Natural killer cell (primary cell): ENCODE results near the gene CDC20. TPM values are rescaled to one million over a fixed set of nuclear protein-coding genes. Genes with fewer than 3 reads are reported as not detected.

Source experiments
- ATAC-seq, 3 donors: fragments of 150-1000 bp in 2 of 3; fragments of 200-7000 bp in 1 of 3; cut with Tn5 transposase; 1 replicate in 1 of 3; 2 replicates in 2 of 3; pipeline ENCODE4 v1.10.0; 2021; ENCODE audit warnings: mild to moderate bottlenecking in 2 of 3, moderate library complexity in 2 of 3
- DNase-seq, 2 donors: peaks; one replicate each; pipeline versions ENCODE4 v3.0.0 to v3.0.0-alpha.2; 2013 to 2021; ENCODE audit warnings: mixed read lengths in 1 of 2
- H3K27ac ChIP-seq: one replicate; pipeline ENCODE4 v1.5.1; 2013; ENCODE audit warnings: mild to moderate bottlenecking, low read length
- H3K27me3 ChIP-seq: one replicate; pipeline ENCODE4 v1.6.1; 2013; ENCODE audit warnings: low read length; ENCODE audit not compliant: control insufficient read depth, insufficient read depth
- H3K36me3 ChIP-seq: one replicate; pipeline ENCODE4 v1.6.1; 2013; ENCODE audit warnings: low read length; ENCODE audit not compliant: control insufficient read depth, insufficient read depth
- H3K4me1 ChIP-seq: one replicate; pipeline ENCODE4 v1.6.1; 2013; ENCODE audit warnings: low read length; ENCODE audit not compliant: control insufficient read depth, insufficient read depth
- H3K4me3 ChIP-seq: one replicate; pipeline ENCODE4 v1.5.1; 2013; ENCODE audit warnings: low read length
- H3K9me3 ChIP-seq: one replicate; pipeline ENCODE4 v1.6.1; 2013; ENCODE audit warnings: low read length; ENCODE audit not compliant: control insufficient read depth, insufficient read depth
- H3K27ac Mint-ChIP-seq, 2 donors: one replicate each; pipeline ENCODE4 v1.8.0; 2022; ENCODE audit warnings: mild to moderate bottlenecking in 2 of 2, mixed read lengths in 2 of 2, moderate library complexity in 1 of 2
- H3K27me3 Mint-ChIP-seq, 2 donors: one replicate each; pipeline ENCODE4 v1.8.0; 2022; ENCODE audit warnings: low read depth in 2 of 2, mixed read lengths in 2 of 2
- H3K36me3 Mint-ChIP-seq: one replicate; pipeline ENCODE4 v1.8.0; 2022; ENCODE audit warnings: mixed read lengths
- H3K4me1 Mint-ChIP-seq, 2 donors: one replicate each; pipeline ENCODE4 v1.8.0; 2022; ENCODE audit warnings: mixed read lengths in 2 of 2
- H3K4me3 Mint-ChIP-seq: one replicate; pipeline ENCODE4 v1.8.0; 2022; ENCODE audit warnings: mild to moderate bottlenecking, moderate library complexity, mixed read lengths
- H3K9me3 Mint-ChIP-seq, 2 donors: one replicate each; pipeline ENCODE4 v1.8.0; 2022; ENCODE audit warnings: mixed read lengths in 2 of 2
- CTCF ChIP-seq: fragments of 200-600 bp; IDR thresholded peaks from one replicate; pipeline ENCODE4 v1.8.0; 2022; ENCODE audit warnings: antibody characterized with exemption
- WGBS: methylation state at CpG from one replicate; pipeline ENCODE4 v1.1.7; 2013; ENCODE audit warnings: missing lambda C conversion rate; ENCODE audit not compliant: insufficient coverage; 5-methylcytosine and 5-hydroxymethylcytosine counted together
- intact Hi-C: fragments of 100-400 bp; cut with micrococcal nuclease; formaldehyde crosslinking; loops from one replicate; pipeline ENCODE4 v1.14.2; 2022
- total RNA-seq, 4 donors: library from RNA; stranded (reverse); fragments of 120-200 nt in 1 of 4; gene quantifications; one replicate each; pipeline versions ENCODE4 v1.2.3 to v1.2.4, GENCODE V29; 2013 to 2022

The CDC20 gene
- total RNA-seq, 3 donors from 2014 or later (not counting 1 experiment from before 2014, with no cell fraction given), result 0.50 to 2.4 (median 0.96) TPM

GRCh38 chr1:43348809-43349593 lies 9.8 kb upstream of the CDC20 start:
- 67% methylated on average over 72 of the region's 72 CpGs for WGBS
- TF ChIP-seq CTCF, result no peak
- H3K4me1 ChIP-seq, result peaks cover 4% of the 10 kb centered on the region
- intact Hi-C loops, result no loop called here
- peak; percentile 45 to 79 for DNase-seq
- Mint-ChIP-seq H3K9me3 (no peaks in the 10 kb centered on the region), H3K4me1 (peaks cover 8 to 12% of the 10 kb centered on the region in 2 donors), H3K36me3 (no peaks in the 10 kb centered on the region), H3K27me3 (no peaks in the 10 kb centered on the region), H3K4me3 (peak overlapping the region; percentile 71), H3K27ac (peak overlapping the region; percentile 51 to 88)
- peak overlapping the region; percentile 26 for H3K4me3 ChIP-seq
- H3K9me3 ChIP-seq, result no peaks in the 10 kb centered on the region
- H3K27me3 ChIP-seq, result no peaks in the 10 kb centered on the region
- peak; percentile 90 to 92 (median 92) for ATAC-seq
- H3K36me3 ChIP-seq, result no peaks in the 10 kb centered on the region
- H3K27ac ChIP-seq, result peak overlapping the region; percentile 67

- Mint-ChIP-seq H3K4me1 (peaks cover 8 to 12% of the 10 kb centered on the region in 2 donors), H3K27ac (peak overlapping the region; percentile 51 to 88), H3K9me3 (no peaks in the 10 kb centered on the region), H3K36me3 (no peaks in the 10 kb centered on the region), H3K27me3 (no peaks in the 10 kb centered on the region), H3K4me3 (peak overlapping the region; percentile 71)
- no peak overlapping the region for H3K4me3 ChIP-seq
- intact Hi-C loops, result no loop called here
- DNase-seq (no peak), ATAC-seq (no peak)
- H3K36me3 ChIP-seq, result no peaks in the 10 kb centered on the region
- WGBS, result 85% methylated on average over 10 of the region's 11 CpGs
- no peaks in the 10 kb centered on the region for H3K27me3 ChIP-seq
- TF ChIP-seq CTCF, result no peak
- H3K27ac ChIP-seq, result peak overlapping the region; percentile 67
- no peaks in the 10 kb centered on the region for H3K9me3 ChIP-seq
- H3K4me1 ChIP-seq, result peaks cover 4% of the 10 kb centered on the region
Measured at GRCh38 chr1:43349594-43350306, 9.0 kb upstream of the CDC20 start.

GRCh38 chr1:43350976-43351375 lies 7.8 kb upstream of the CDC20 start:
- H3K9me3 Mint-ChIP-seq, result no peaks in the 10 kb centered on the region
- H3K4me3 Mint-ChIP-seq, result no peak overlapping the region
- Histone ChIP-seq H3K4me1 (peaks cover 4% of the 10 kb centered on the region), H3K9me3 (no peaks in the 10 kb centered on the region), H3K36me3 (no peaks in the 10 kb centered on the region), H3K27ac (no peak overlapping the region), H3K4me3 (no peak overlapping the region), H3K27me3 (no peaks in the 10 kb centered on the region)
- WGBS, result no CpG with 5 or more reads among the region's 1 CpG
- ATAC-seq (no peak), DNase-seq (no peak)
- intact Hi-C loops, result no loop called here
- no peak for TF ChIP-seq CTCF
- H3K4me1 Mint-ChIP-seq, result peaks cover 8 to 12% of the 10 kb centered on the region in 2 donors
- H3K27me3 Mint-ChIP-seq, result no peaks in the 10 kb centered on the region
- H3K27ac Mint-ChIP-seq, result no peak overlapping the region
- H3K36me3 Mint-ChIP-seq, result no peaks in the 10 kb centered on the region
